ENCODE data around the gene TLDC2.
A peak's percentile ranks its signal among the peaks of the same experiment; 100 is the strongest.

Gene TLDC2

GRCh38 chr20:36849333-36850065 lies 26.4 kb upstream of the TLDC2 start:
- DNase-seq (ENCODE audit: low spot score) = no peak

GRCh38 chr20:36850759-36851158 lies 25.2 kb upstream of the TLDC2 start:
- DNase-seq (ENCODE audit: low spot score) = no peak

- no peak for DNase-seq (ENCODE audit: low spot score)
Measured at GRCh38 chr20:36851490-36851889, 24.4 kb upstream of the TLDC2 start.

- DNase-seq (ENCODE audit: low spot score) = no peak
Measured at GRCh38 chr20:36852187-36852586, 23.8 kb upstream of the TLDC2 start.

DNA sequence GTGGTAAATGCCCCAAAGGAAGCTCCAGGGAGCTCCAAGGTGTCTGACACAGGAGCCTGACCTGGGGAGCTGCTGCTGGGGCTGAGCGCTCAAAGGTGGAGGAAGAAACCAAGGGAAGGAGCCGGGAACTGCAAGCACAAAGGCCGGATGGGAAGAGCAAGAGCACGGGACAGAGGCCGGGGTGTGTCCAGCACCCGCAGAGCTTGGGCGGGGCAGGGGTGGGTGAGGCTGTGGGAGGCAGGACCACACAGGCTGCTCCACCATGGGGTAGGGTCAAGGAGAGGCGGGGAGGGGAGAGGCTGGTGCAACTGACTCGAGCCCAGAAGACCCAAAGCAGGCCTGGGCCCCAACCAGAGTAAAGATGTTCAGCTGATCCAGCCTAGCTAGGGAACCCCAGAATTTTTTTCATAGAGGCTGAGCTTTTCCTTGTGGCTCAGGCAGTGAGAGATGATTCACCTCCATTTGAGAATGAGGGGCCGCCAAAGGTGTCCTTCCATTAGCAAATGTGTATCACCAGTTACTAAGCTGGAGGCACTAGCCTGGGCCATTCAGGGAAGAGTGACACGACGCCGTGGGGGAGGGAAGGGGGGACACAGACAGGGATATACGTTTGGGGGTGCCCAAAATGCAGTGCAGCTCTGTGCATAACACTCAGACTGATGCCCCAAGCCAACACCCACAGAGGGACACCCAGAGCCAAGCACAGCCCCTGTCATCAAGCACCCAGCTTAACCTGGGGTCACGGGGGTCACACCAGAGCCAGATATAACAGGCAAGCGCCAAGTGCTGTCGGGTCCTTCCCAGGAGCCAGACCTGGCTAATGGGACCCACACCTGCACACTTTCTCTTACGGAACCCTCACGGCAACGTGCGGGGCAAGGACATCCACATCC lies 21.3 kb upstream of the TLDC2 start:
- no peak for DNase-seq (ENCODE audit: low spot score)

GRCh38 chr20:36855241-36855657 lies 20.7 kb upstream of the TLDC2 start:
- no peak for DNase-seq (ENCODE audit: low spot score)

GRCh38 chr20:36856195-36856594 lies 19.7 kb upstream of the TLDC2 start:
- DNase-seq (ENCODE audit: low spot score) = no peak

DNA sequence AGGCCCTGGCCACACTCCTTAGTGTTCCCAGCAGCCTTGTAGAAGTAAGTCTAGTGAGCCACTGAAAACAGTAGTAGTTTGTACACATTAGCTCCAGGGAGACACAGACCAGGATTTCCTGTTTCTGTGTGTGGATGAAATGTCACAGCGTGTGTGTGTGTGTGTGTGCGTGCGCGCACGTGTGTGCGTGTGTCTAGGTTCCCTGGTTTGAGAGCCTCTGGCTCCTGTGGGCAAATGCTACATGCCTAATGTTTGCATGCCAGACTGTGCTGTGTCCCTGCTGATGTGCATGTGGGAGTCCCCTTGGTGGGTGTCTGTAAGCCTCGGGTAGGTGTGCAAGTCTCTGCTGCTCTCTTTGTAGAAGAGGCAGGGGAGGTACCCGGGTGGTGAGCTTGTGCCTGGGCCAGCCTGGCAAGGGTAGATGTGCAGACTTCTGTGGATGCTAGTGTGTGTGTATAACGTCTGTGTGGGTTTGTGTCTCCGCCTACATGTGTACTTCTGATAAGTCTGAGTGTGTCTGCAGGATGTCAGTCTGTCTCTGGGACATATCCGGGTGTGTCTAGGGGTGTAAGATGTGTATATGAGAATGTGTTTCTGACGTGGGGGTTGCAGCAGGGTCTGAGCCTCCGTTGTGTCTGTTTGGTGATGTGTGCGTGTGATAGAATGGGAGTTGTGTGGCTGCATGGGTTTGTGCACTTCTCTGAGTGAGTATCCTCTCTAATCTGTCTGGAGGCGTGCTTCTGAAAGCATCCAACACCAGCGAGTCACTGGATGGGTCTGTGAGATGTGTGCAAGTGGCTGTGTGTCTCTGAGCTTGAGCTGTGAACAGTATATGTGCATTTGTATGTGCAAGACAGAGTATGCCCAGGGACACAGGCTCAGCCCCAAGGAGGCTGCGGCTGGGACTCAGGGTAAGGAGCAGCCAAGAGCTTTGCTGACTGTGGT lies 19.0 kb upstream of the TLDC2 start:
- DNase-seq (ENCODE audit: low spot score) = no peak

DNA sequence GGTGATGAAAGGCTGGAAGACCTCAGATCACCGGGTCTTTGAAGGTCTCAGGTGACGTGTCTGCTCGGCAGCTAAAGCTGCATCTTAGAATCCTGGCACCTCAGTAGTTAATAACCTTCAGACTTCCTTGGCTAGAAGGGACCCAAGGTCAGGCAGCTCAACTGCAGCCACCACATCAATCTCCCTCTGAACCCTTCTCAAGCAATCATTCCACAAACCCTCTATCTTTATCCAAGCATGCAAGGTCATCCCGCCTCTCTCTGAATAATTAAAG lies 16.7 kb upstream of the TLDC2 start:
- no peak for DNase-seq (ENCODE audit: low spot score)

GRCh38 chr20:36859700-36860330 lies 16.1 kb upstream of the TLDC2 start:
- no peak for DNase-seq (ENCODE audit: low spot score)

DNA sequence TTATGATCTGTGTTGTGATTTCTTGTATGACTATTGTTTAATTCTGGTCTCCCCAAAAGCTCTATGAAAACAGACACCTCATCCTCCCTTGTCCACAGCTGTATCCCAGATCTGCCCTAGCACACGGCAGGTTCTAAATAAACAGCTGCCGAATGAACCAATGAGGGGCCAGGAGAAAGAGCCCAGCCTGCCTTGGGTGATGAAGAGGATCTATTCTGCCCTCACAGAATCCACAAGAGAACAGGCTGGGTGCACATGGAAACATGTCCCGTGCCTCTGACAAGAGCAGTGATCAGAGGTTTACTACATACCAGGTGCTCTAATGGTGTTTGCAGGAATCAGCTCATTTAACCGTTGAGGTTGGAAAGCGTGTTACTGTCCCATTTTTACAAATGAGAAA lies 15.6 kb upstream of the TLDC2 start:
- DNase-seq (ENCODE audit: low spot score) = no peak

- DNase-seq (ENCODE audit: low spot score) = no peak
Measured at GRCh38 chr20:36860811-36861624, 14.9 kb upstream of the TLDC2 start.

DNA sequence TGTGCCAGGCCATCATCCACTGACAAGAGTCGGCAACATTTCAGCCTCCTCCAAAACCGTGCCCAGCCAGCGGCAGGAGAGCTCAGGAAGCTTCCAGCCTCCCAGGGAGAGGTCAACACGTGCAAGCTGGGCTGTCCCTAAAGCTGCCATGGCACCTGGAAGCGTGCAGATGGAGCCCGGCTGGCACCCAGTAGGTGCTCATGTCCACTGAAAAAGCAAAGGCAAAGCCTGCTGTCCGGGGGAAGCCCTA lies 14.4 kb upstream of the TLDC2 start:
- no peak for DNase-seq (ENCODE audit: low spot score)

DNA sequence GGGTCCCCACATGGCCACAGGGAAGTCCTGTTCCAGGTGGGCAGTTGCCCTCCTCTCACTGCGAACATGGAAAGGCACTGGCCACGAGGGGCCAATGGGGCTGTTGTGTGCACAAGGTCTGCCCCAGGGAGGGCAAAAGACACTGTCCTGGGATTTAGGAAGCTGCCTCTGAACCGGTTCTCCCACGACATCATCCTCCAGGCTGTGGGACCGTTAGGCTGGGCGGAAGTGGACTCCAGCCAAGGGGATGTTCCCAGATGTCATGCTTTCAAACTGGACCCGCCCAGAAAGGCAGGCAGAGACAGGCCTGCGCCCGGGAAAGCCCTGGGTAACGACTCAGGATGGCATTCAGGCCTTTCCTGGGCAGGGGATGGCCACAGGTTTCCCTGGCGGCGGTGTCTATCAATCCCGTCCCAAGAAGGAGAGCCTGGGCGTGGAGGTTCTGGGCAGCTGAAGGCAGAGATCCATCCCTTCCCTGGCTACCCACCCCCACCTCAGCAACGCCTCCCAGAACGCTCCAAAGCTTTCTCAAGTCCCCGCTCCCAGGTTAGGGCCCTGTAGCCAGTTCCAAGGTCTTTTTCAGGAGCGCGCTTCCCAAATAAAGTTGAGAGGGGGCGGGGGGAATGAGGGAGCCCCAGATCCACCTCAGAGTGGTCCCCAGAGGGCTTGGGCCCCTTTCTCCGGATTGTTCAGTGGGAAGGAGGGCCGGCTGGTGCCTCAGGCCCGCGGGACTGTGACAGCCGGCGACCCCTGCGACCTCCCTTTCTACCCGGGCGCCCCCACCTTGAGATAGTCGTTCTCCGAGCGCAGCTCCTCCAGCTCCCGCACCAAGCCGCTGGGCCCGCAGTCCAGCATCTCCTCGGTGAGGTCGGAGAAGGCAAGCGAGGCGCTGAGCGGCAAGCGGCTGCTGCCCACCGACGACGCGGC lies 13.8 kb upstream of the TLDC2 start:
- DNase-seq (ENCODE audit: low spot score) = peak; percentile 79

DNA sequence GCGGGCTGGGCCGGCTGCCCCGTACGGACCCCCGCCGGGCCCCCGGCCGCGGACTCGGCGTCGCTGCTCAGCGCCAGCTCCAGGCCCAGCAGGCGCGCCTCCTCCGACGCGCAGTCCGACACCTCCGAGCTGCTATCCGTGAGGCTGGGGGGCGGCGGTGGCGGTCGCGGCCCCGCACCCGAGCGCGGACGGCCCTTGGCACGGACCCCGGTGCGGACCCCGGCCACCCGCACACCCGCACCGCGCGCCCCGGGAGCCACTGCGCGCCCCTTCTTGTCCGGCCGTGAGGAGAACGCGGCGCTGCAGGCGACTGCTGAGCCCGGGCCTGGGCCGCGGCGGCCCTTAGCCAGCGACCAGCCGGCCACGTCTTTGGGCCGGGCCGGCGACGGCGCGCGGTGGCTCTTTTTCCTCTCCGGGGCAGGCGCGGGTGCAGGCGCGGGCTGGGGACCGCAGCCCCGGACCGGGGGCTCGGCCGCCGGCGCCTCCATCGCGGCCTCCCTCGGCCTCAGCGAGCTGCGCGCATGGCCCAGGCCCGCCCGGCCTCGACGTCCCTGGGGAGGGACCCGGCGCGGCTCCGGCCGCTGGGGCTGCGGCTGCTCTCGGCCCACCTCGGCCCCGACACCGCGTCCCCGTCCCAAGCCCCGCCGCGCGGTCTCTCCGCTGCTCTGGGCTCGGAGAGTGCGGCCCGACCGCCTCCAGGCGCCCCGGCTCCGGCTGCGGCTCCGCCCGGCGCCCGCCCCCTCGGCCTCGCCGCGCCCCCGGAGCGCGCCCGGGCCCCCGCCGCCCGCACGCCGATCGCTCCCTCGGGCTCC lies 12.9 kb upstream of the TLDC2 start:
- DNase-seq (ENCODE audit: low spot score) = peak; percentile 65

- DNase-seq (ENCODE audit: low spot score) = no peak
Measured at GRCh38 chr20:36865076-36865860, 10.7 kb upstream of the TLDC2 start.

DNA sequence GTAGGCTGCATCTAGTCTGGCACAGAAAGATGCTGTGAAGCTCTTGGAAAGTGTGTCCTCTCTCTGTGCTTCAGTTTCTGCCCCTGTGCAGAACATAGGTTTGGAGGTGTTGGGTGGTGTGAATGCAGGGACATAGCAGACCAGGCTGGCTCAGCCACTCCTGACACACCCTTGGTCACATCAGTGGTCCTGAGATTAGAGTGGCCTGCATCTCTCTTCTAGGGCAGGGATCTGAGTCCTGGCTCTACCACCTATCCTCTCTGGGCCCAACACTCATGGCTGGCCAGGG lies 10.1 kb upstream of the TLDC2 start:
- DNase-seq (ENCODE audit: low spot score) = no peak

DNA sequence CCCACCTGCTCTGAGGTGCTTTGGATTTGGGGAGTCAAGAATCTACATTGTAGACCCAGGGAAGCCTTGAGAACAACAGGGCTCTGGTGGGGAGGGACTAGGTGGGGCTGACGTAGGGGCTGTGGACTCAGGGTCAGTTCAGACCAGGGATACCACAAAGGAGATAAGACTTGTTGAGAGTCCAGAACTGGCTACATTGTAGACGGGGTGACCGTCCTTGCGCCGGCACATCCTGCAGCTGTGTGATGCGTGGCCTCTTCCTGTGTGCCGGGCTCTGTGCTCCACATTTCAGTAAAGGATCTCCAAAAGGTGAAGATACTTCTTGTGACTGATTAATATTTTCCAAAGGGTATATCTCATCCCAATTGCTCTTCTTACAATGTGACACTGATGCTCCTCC lies 9.8 kb upstream of the TLDC2 start:
- DNase-seq (ENCODE audit: low spot score) = no peak

All from HuH-7.5 (cell line).